ENCODE results near the gene PHF1. TPM values are rescaled to one million over a fixed set of nuclear protein-coding genes. Genes with fewer than 3 reads are reported as not detected.

Gene PHF1
- total RNA-seq, 2 experiments from 2014 or later: 98.3 to 105 TPM

DNA sequence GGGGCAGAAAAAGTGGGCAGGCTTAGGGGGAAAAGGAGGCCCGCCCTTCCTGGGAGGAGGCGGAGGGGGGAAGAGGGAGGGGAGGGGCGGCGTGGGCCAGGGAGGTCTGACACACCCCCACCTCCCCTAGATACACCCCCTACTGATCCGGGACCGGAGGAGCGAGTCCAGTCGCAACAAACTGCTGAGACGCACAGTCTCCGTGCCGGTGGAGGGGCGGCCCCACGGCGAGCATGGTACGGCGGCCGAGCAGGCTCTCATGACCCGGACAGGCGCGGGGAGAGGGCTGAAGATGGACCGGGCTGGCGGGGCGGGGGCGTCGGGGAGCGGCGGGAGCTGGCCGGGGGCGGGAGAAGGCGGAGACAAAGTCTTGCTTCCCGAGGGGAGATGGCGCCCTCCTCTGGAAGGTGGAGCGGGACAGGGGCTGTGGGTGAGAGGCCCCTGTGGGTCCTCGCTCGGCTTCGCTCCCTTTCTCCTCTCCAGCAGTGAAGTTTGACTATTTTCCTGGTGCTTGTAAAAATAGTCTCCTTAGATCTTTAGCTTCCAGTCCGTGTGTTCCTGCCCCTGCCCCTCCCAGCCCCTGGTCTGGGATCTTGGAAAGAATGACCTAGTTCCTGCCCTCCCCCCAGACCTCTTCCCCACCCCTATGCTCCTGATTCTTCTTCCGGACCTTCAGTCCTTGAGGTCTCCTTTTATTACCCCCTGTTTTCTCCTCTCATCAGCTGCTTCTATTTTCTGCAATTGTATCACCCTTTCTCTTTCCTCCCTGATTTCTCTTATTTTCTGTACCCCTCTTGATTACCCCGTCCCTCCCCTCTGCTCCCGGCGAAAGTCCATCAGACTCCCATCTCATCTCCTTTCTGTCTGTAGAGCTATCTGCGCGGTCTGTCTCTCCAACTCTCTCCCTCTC is 15.1 kb downstream of the PHF1 start:
- ATAC-seq (ENCODE audit: low read depth) (peak; percentile 68), DNase-seq (peak; percentile 84)
- Mint-ChIP-seq H3K27me3 (peaks cover 3% of the 10 kb centered on the region), H3K9me3 (no peaks in the 10 kb centered on the region), H3K4me1 (peaks cover 65% of the 10 kb centered on the region), H3K27ac (peak overlapping the region; percentile 95), H3K36me3 (peaks cover 12% of the 10 kb centered on the region), H3K4me3 (peak overlapping the region; percentile 94)
- POLR2A ChIA-PET: interaction anchor here (0.7 to 2.5 kb wide), 13 partner anchors 9 to 154 kb away, joined by 3 to 14 read pairs (median 6); partner anchors contain the start of genes B3GALT4, CUTA, KIFC1 and PFDN6

DNA sequence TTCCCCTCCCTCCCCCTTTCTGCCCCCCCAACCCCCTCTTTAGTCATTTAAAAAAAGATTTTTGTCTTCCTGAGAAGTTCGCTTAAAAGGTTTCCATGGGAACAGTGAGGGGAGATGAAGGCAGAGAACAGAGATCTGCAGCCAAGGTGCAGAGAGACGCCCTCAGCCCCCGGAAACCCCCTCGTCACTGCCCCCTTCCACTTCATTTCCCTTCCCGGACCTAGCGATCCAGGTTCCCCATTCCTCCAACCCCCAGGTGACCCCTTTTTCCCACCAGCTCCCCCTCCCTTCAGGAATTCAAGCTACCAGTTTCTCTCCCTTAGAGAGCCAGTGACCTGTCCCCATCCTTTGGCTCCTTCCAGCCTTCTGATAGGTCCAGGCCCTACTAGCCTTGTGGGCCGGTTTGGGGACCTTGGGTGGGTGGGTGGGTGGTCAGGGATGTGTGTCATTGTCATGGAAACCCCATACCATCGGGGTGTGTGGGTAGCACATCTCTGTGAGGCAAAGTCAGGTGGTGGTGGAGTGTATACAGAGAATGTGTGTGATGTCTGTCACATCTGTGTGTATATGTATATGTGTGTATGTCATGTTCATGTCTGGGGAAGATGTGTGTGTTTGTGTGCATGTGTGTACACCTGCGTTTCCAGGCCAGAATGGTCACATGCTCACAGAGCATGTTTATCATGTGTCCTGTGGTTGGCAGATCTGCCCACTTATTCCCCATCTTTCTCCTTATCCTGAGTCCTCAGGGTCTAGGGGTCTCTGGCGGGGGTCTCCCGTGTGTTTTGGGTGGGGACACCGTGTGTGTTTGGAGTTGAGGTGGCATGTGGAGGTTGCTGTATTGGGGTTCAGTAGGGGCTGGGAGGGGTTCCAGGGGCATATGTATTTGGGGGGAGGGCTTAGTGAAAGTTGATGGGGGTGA is 16.0 kb downstream of the PHF1 start:
- Mint-ChIP-seq H3K36me3 (peaks cover 12% of the 10 kb centered on the region), H3K4me1 (peaks cover 61% of the 10 kb centered on the region), H3K27me3 (no peaks in the 10 kb centered on the region), H3K4me3 (peak overlapping the region; percentile 94), H3K9me3 (no peaks in the 10 kb centered on the region), H3K27ac (peak overlapping the region; percentile 95)
- POLR2A ChIA-PET: interaction anchor here (0.7 to 2.5 kb wide), 11 partner anchors 10 to 195 kb away, joined by 3 to 14 read pairs (median 6); partner anchors contain the start of genes CUTA, KIFC1, RGL2 and RPS18
- DNase-seq (no peak), ATAC-seq (ENCODE audit: low read depth) (no peak)

DNA sequence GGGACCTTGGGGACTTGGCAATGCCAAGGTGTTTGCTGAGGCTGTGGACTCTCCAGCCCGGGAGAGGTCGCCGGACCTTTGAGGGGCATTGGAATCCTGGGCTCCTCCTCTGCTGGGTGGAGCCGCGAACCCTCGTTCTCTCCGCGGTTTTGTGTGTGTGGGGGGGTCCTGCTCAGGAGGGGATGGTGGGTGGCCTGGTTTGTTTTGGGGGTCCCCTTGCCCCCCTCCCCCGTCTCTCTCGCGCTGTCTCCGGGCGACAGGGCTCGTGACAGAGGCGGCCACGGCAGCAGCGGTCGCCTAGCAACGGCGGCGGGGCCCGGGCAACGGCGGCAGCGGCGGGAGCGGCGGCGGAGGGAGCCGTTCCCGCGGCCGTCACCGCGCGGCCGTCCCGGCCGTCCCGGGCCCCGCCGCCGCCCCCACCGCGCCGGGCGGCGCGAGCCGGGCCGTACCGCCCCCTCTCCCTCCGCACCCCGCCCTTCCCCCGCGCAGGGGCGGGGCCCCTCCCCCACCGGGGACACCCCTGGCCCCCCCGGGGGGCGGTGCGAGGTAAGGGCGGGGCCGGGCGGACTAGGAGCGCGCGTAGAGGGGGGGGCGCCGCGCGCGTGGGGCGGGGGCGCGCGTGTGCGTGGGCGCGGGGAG is 16.9 kb downstream of the PHF1 start:
- POLR2A ChIA-PET: interaction anchor here (1.7 kb wide), 1 partner anchor 9 kb away, joined by 7 read pairs; the partner anchor contains the start of gene SYNGAP1
- Mint-ChIP-seq H3K27me3 (no peaks in the 10 kb centered on the region), H3K4me1 (peaks cover 68% of the 10 kb centered on the region), H3K27ac (peak overlapping the region; percentile 83), H3K4me3 (peak overlapping the region; percentile 94), H3K36me3 (peaks cover 15% of the 10 kb centered on the region), H3K9me3 (no peaks in the 10 kb centered on the region)
- DNase-seq (peak; percentile 73), ATAC-seq (ENCODE audit: low read depth) (no peak)

DNA sequence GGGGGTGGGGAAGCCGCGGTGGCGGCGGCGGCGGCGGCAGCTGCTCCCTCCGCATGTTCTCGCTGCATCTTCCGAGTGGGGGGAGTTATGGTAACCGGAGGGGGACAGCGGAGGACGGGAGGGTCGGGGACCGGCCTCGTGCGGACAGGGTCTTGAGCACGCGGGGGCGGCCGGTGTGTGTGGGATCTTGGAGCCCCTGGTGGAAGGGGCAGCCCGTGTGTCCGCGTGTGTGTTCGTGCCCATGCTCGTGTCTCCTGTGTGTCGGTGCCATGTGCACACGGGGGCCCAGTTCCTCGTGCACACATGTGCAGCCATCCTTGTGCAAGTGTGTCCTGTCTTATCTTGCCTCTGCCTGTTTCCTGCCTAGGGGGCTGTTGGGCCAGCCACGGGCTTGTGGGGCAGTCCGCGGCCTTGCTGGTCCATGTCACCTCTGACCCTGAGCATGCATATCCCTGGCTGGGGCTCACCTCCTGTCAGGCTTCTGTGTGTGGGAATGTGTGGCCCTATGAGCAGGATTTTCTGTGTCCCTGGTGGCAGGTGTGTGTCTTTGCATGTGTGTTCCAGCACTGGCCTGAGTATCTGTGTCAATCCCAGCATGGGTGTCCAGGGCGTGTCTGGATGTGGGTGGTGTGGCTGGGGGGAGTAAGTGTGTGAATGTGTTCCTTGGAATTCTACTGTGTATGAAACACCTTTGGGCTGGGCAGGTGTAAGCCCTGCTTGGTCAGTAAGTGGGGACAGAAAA is 17.6 kb downstream of the PHF1 start:
- Mint-ChIP-seq H3K36me3 (peaks cover 20% of the 10 kb centered on the region), H3K4me1 (peaks cover 73% of the 10 kb centered on the region), H3K9me3 (no peaks in the 10 kb centered on the region), H3K27me3 (no peaks in the 10 kb centered on the region), H3K27ac (peak overlapping the region; percentile 87), H3K4me3 (peak overlapping the region; percentile 86)
- POLR2A ChIA-PET: interaction anchor here (0.5 to 2.8 kb wide), 8 partner anchors 9 to 151 kb away, joined by 3 to 22 read pairs (median 7); partner anchors contain the start of genes BAK1, SYNGAP1, ZBTB22 and ZBTB9
- peak; percentile 55 for DNase-seq
- no peak for ATAC-seq (ENCODE audit: low read depth)

DNA sequence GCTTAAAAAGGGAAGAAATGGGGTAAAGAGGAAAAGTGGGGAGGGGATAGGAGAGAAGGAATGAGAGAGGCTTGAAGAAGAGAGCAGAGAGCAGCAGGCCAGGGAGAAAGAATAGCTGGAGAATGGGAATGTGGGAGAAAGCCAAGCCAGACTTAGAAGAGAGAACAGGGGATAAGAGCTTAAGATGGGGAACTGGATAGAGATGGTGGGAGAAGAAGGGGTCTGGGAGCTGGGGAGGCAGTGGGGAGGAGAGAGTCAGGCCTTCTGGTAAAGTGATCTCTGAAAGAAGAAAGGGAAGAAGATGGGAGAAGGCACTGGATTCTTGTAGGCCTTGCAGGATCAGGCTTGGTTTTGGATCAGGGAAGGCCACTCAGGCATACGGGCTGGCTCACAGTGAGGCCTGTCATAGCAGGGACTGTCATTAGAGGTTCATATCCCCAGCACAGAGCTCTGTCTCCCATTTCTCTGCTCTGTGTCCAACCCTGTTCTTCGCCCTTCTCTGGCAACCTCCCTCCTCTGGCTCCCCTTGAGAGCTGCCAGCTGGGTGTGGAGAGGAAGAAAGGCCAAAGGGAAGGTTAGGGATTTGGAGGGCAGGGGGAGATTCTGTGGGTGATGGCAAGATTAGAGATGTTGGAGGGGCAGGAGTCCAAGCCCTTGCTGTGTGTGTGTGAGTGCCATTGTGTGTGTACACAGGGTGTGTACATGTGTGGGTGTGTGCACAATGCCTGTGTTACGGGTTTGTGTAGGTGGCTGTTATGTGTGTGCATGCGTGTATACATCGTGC is 18.3 kb downstream of the PHF1 start:
- peaks cover 72% of the 10 kb centered on the region for H3K4me1 Mint-ChIP-seq
- ATAC-seq (ENCODE audit: low read depth) (no peak), DNase-seq (no peak)
- POLR2A ChIA-PET: interaction anchor here (0.5 to 2.8 kb wide), 9 partner anchors 10 to 151 kb away, joined by 3 to 22 read pairs (median 7); partner anchors contain the start of genes BAK1, SYNGAP1, ZBTB22 and ZBTB9
- H3K27me3 Mint-ChIP-seq: no peaks in the 10 kb centered on the region
- peak overlapping the region; percentile 87 for H3K27ac Mint-ChIP-seq
- no peaks in the 10 kb centered on the region for H3K9me3 Mint-ChIP-seq
- peaks cover 15% of the 10 kb centered on the region for H3K36me3 Mint-ChIP-seq
- H3K4me3 Mint-ChIP-seq: peak overlapping the region; percentile 86

DNA sequence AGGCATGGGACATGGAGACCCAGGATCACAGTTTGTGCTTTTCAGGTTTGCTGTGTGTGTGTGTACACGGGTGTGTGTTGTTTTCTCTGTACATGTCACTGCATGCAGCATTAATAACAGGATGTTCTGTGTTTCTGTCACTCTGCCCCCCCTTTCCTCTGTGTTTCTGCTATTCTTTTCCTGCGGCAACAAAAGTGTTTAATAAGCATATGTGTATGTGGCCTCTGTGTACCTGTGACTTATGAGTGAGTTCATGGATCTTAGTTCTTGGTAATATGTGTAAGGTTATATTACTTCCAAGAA is 18.9 kb downstream of the PHF1 start:
- POLR2A ChIA-PET: interaction anchor here (0.6 to 2.8 kb wide), 8 partner anchors 11 to 150 kb away, joined by 3 to 28 read pairs (median 8); partner anchors contain the start of genes BAK1, CUTA, SYNGAP1 and ZBTB9
- peak overlapping the region; percentile 86 for H3K4me3 Mint-ChIP-seq
- no peaks in the 10 kb centered on the region for H3K9me3 Mint-ChIP-seq
- H3K36me3 Mint-ChIP-seq: peaks cover 10% of the 10 kb centered on the region
- H3K27ac Mint-ChIP-seq: peak overlapping the region; percentile 87
- DNase-seq: no peak
- H3K4me1 Mint-ChIP-seq: peaks cover 66% of the 10 kb centered on the region
- ATAC-seq (ENCODE audit: low read depth): no peak
- H3K27me3 Mint-ChIP-seq: no peaks in the 10 kb centered on the region

DNA sequence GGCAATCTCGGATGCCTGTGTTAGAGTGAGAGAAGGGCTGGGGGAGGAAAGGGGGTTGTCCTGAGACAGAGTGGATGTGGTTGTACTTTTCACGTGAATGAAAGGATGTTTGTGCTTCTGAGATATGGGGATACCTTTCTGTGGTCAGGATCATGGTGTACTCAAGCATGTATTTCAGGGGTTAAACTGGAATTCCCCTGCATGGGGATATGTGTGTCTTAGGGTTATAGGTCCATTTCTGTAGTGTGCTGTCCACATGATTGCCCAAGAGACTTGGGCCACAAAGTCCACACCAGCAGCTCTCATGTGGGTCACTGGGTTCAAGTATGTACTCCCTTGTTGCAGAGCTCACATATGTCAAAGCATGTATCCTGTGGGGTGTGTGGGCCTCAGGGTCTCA is 19.5 kb downstream of the PHF1 start:
- ATAC-seq (ENCODE audit: low read depth) (no peak), DNase-seq (no peak)
- no peaks in the 10 kb centered on the region for H3K27me3 Mint-ChIP-seq

DNA sequence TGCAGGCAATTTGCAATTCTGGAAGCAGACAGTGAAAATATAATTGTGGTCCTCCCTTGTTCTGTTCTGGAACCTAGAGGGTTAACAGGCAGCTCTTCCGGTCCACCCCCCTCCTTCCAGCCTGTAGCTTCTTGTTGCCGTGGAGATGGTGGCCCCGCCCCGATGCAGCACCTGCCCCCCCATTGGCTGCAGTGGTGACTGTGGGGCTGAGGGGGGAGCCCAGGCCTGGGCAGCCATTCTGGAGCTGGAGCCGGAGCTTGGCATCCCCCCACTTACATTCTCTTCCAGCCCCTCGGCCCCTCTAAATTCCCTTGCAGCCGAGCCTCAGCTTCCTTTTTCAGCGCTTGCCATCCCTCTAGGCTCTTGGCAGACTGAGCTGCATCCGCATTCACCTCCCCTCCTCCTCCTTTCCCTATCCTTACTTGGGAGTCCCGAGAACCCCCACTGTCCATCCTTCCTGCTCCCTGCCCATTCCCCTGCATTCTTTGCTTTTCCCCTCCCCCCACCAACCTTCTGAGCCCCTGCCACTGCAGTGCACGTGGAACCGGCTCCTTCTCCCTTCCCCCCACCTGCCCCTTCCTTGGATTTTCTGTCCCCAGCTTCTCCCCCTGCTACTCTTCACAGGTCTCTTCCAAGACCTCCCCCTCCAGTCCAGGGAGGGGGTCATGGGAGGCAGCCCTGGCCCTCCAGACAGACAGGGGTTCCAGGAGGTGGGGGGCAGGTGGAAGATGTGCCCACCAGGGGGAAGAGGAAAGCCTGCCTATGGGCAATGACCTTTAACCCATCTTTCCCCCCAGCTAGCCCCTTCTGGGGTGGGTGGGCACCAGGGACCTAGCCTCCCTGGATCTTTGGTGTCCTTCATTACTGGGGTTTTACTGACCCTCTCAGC is 20.4 kb downstream of the PHF1 start:
- Mint-ChIP-seq H3K9me3 (no peaks in the 10 kb centered on the region), H3K4me1 (peaks cover 58% of the 10 kb centered on the region), H3K36me3 (peaks cover 13% of the 10 kb centered on the region), H3K4me3 (peak overlapping the region; percentile 86), H3K27me3 (no peaks in the 10 kb centered on the region), H3K27ac (peak overlapping the region; percentile 87)
- POLR2A ChIA-PET: interaction anchor here (0.6 to 2.8 kb wide), 22 partner anchors 10 to 459 kb away, joined by 3 to 28 read pairs (median 5); partner anchors contain the start of genes B3GALT4, BAK1, CUTA and ITPR3
- DNase-seq: peak; percentile 88
- ATAC-seq (ENCODE audit: low read depth): peak; percentile 67

More for the DNA sequence above, 19.5 kb downstream of the PHF1 start:
- Mint-ChIP-seq H3K9me3 (no peaks in the 10 kb centered on the region), H3K4me3 (peak overlapping the region; percentile 86), H3K4me1 (peaks cover 60% of the 10 kb centered on the region), H3K27ac (peak overlapping the region; percentile 87), H3K36me3 (peaks cover 12% of the 10 kb centered on the region)
- POLR2A ChIA-PET: interaction anchor here (0.5 to 2.8 kb wide), 16 partner anchors 10 to 231 kb away, joined by 3 to 28 read pairs (median 6); partner anchors contain the start of genes B3GALT4, BAK1, CUTA and ITPR3

DNA sequence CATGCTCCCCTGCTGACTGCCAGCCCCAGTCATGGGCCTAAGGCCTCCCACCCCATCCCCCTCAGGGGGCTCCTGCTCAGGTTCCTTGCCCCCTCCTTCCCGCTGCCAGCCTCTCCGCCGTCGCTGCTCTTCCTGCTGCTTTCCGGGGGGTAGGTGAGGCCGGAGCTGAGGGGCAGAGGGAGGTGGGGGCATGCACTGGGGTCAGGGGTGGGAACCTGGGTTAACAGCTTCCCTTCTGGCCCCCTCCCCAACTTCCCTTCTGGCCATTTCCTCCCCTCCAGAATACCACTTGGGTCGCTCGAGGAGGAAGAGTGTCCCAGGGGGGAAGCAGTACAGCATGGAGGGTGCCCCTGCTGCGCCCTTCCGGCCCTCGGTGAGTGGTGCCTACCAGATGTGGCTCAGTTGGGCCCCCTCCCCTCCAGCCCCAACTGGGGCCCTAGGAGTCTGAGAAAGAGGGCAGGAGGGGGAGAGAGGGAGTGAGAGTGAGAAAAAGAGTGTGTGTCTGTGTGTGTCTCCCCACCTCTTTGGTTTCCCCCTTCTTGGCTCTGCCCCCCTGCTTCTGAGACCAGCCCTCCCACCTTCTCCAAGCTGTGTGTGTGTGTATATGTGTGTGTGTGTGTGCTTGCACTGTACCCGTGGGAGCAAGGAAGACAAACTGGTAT is 21.2 kb downstream of the PHF1 start:
- Mint-ChIP-seq H3K9me3 (no peaks in the 10 kb centered on the region), H3K27ac (peak overlapping the region; percentile 87), H3K4me1 (peaks cover 53% of the 10 kb centered on the region), H3K36me3 (peaks cover 13% of the 10 kb centered on the region), H3K4me3 (peak overlapping the region; percentile 86), H3K27me3 (no peaks in the 10 kb centered on the region)
- POLR2A ChIA-PET: interaction anchor here (0.6 to 2.7 kb wide), 6 partner anchors 21 to 263 kb away, joined by 4 to 15 read pairs (median 6); partner anchors contain the start of genes B3GALT4, PHF1 and ZBTB9
- ATAC-seq (ENCODE audit: low read depth) (peak; percentile 13), DNase-seq (no peak)

DNA sequence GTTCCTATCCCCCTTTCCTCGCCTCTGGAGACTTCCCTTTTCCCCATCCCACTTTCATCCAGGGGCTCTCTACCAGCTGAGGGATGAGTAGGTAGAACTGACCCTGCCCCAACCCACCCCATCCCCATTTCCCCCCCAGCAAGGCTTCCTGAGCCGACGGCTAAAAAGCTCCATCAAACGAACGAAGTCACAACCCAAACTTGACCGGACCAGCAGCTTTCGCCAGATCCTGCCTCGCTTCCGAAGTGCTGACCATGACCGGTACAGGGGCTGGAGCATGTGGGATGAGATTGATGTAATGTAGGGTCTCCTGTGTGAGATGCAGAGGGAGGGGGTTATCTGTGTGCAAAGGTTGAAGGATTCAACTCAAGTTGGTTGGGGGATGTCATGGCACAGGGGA is 21.7 kb downstream of the PHF1 start:
- POLR2A ChIA-PET: interaction anchor here (2.7 kb wide), 1 partner anchor 22 kb away, joined by 13 read pairs; the partner anchor contains the start of gene PHF1
- H3K27me3 Mint-ChIP-seq: no peaks in the 10 kb centered on the region
- H3K4me3 Mint-ChIP-seq: peak overlapping the region; percentile 86
- no peak for DNase-seq
- H3K9me3 Mint-ChIP-seq: no peaks in the 10 kb centered on the region
- H3K36me3 Mint-ChIP-seq: peaks cover 16% of the 10 kb centered on the region
- ATAC-seq (ENCODE audit: low read depth): no peak
- H3K4me1 Mint-ChIP-seq: peaks cover 48% of the 10 kb centered on the region
- H3K27ac Mint-ChIP-seq: peak overlapping the region; percentile 87
